Measurements from ENCODE around the gene HEATR1.

DNA sequence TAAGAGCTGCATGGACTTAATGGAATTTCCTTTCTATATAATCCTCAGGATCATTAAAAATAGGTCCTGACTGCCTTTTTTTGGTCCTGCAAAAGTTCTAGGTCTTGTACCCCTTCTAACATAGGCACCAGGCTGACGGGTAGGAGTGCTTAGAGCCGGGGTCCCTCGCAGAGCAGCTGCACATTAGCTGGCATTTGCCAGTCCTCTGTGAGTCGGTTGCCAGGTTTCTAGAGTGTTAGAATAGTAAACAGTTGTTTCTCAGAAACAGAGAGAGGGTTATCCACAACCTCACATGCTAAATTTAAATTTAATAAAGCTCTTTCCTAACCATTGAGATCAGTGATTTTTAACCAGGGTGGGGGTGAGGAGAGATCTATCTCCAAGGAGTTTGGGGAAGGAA is 35.4 kb upstream of the HEATR1 start:
- TF ChIP-seq, protein P1, sequence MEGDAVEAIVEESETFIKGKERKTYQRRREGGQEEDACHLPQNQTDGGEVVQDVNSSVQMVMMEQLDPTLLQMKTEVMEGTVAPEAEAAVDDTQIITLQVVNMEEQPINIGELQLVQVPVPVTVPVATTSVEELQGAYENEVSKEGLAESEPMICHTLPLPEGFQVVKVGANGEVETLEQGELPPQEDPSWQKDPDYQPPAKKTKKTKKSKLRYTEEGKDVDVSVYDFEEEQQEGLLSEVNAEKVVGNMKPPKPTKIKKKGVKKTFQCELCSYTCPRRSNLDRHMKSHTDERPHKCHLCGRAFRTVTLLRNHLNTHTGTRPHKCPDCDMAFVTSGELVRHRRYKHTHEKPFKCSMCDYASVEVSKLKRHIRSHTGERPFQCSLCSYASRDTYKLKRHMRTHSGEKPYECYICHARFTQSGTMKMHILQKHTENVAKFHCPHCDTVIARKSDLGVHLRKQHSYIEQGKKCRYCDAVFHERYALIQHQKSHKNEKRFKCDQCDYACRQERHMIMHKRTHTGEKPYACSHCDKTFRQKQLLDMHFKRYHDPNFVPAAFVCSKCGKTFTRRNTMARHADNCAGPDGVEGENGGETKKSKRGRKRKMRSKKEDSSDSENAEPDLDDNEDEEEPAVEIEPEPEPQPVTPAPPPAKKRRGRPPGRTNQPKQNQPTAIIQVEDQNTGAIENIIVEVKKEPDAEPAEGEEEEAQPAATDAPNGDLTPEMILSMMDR (IDR thresholded peaks at IDR 0.05): no peak
- no peak for TF ChIP-seq POLR2A (IDR thresholded peaks at IDR 0.05)

All from adrenal gland (tissue), 5 donors.